B cell (primary cell): ENCODE measurements around the gene BHLHA15. TPM values are rescaled to one million over a fixed set of nuclear protein-coding genes. Genes with fewer than 3 reads are reported as not detected.

Experiments
- ATAC-seq: fragments of 200-7000 bp; cut with Tn5 transposase; one replicate; pipeline ENCODE4 v1.10.0; 2021; ENCODE audit warnings: low read depth, mild to moderate bottlenecking, moderate number of reproducible peaks, moderate library complexity
- CTCF ChIA-PET: fragments of 350-600 bp; sonication (Branson Sonifier 250); formaldehyde crosslinking; loops from one replicate; lab custom pipeline; 2021; ENCODE audit warnings: antibody characterized with exemption, inconsistent platforms; lab: Charles Lee
- POLR2A ChIA-PET: fragments of 350-600 bp; sonication (Branson Sonifier 250); formaldehyde crosslinking; loops from one replicate; lab custom pipeline; 2021; ENCODE audit warnings: antibody characterized with exemption; lab: Charles Lee
- DNase-seq: peaks from one replicate; pipeline ENCODE4 v3.0.0; 2013
- H2AFZ ChIP-seq: 2 replicates; pipeline ENCODE4 v1.6.1; 2012; ENCODE audit warnings: mild to moderate bottlenecking, low read depth, low read length; ENCODE audit not compliant: insufficient read depth, poor library complexity, severe bottlenecking
- H3K27ac ChIP-seq, 2 donors: 1 replicate in 1 of 2; 2 replicates in 1 of 2; pipeline ENCODE4 v1.5.1; 2012 to 2013; ENCODE audit warnings: low read length in 2 of 2, mild to moderate bottlenecking in 2 of 2, moderate library complexity in 1 of 2
- H3K27me3 ChIP-seq, 4 experiments: fragments of 200-600 bp in 1 of 4; sonication (generic) in 1 of 4; replicated peaks in 1 of 4; 1 replicate in 2 of 4; 2 replicates in 2 of 4; pipeline versions ENCODE4 v1.6.1 to v1.7.0; 2013 to 2016; ENCODE audit warnings: low read length in 3 of 4, mild to moderate bottlenecking in 2 of 4, mixed read lengths in 1 of 4, moderate library complexity in 1 of 4; ENCODE audit not compliant: insufficient read depth in 4 of 4, control insufficient read depth in 3 of 4; ENCODE audit errors: control extremely low read depth in 1 of 4
- H3K36me3 ChIP-seq, 2 experiments: replicated peaks in 1 of 2; 1 replicate in 1 of 2; 2 replicates in 1 of 2; pipeline versions ENCODE4 v1.6.1 to v1.7.1; 2013; ENCODE audit warnings: low read length in 1 of 2; ENCODE audit not compliant: insufficient read depth in 2 of 2, control insufficient read depth in 1 of 2; ENCODE audit errors: control extremely low read depth in 1 of 2, extremely low read depth in 1 of 2
- H3K4me1 ChIP-seq, 2 donors: fragments of 200-600 bp in 1 of 2; sonication (generic) in 1 of 2; 1 replicate in 1 of 2; 2 replicates in 1 of 2; pipeline versions ENCODE4 v1.5.1 to v1.6.1; 2013 to 2017; ENCODE audit warnings: low read length in 2 of 2; ENCODE audit not compliant: control insufficient read depth in 2 of 2, insufficient read depth in 2 of 2
- H3K4me2 ChIP-seq: replicated peaks from 2 replicates; pipeline ENCODE3; 2012; ENCODE audit warnings: mild to moderate bottlenecking, low read depth, low read length; ENCODE audit not compliant: poor library complexity, severe bottlenecking
- H3K4me3 ChIP-seq, 5 experiments: fragments of 200-600 bp in 1 of 5; sonication (generic) in 1 of 5; 1 replicate in 3 of 5; 2 replicates in 2 of 5; pipeline versions ENCODE4 v1.5.1 to v1.7.0; 2011 to 2016; ENCODE audit warnings: low read length in 4 of 5, mild to moderate bottlenecking in 4 of 5, low read depth in 2 of 5, control low read depth in 1 of 5, moderate library complexity in 1 of 5; ENCODE audit not compliant: insufficient read depth in 1 of 5; ENCODE audit errors: control extremely low read depth in 1 of 5, extremely low read depth in 1 of 5
- H3K79me2 ChIP-seq: fragments of 200-600 bp; sonication (generic); one replicate; pipeline ENCODE4 v1.6.0; 2016; ENCODE audit warnings: low read length; ENCODE audit not compliant: control insufficient read depth, insufficient read depth
- H3K9ac ChIP-seq: fragments of 200-600 bp; sonication (generic); 2 replicates; pipeline ENCODE4 v1.6.1; 2017; ENCODE audit warnings: mild to moderate bottlenecking, low read length, moderate library complexity
- H3K9me3 ChIP-seq, 3 donors: one replicate each; pipeline versions ENCODE4 v1.6.1 to v1.7.1; 2013; ENCODE audit warnings: low read length in 2 of 3; ENCODE audit not compliant: control insufficient read depth in 2 of 3, insufficient read depth in 1 of 3; ENCODE audit errors: control extremely low read depth in 1 of 3
- H4K20me1 ChIP-seq: 2 replicates; pipeline ENCODE4 v1.6.0; 2012; ENCODE audit warnings: mild to moderate bottlenecking, low read length; ENCODE audit not compliant: insufficient read depth, control insufficient read depth, poor library complexity, severe bottlenecking
- H3K27ac Mint-ChIP-seq: one replicate; pipeline ENCODE4 v1.8.0; 2021; ENCODE audit warnings: mixed read lengths
- H3K27me3 Mint-ChIP-seq: one replicate; pipeline ENCODE4 v1.8.0; 2021; ENCODE audit warnings: mixed read lengths
- H3K4me1 Mint-ChIP-seq: one replicate; pipeline ENCODE4 v1.8.0; 2021; ENCODE audit warnings: mixed read lengths
- H3K4me3 Mint-ChIP-seq: one replicate; pipeline ENCODE4 v1.8.0; 2021; ENCODE audit warnings: mixed read lengths
- H3K9me3 Mint-ChIP-seq: one replicate; pipeline ENCODE4 v1.8.0; 2022; ENCODE audit warnings: mixed read lengths; ENCODE audit not compliant: insufficient read depth
- CTCF ChIP-seq: fragments of 200-600 bp; IDR thresholded peaks from one replicate; pipeline ENCODE4 v1.8.0; 2022; ENCODE audit warnings: antibody characterized with exemption, mild to moderate bottlenecking
- EZH2 ChIP-seq: IDR thresholded peaks from 2 replicates; pipeline ENCODE4 v1.6.1; 2012; ENCODE audit warnings: borderline replicate concordance, low read depth, mild to moderate bottlenecking, moderate library complexity, low read length; ENCODE audit not compliant: insufficient read depth, poor library complexity, severe bottlenecking
- WGBS: methylation state at CpG from one replicate; pipeline ENCODE4 v1.1.5; 2013; ENCODE audit warnings: missing lambda C conversion rate; ENCODE audit not compliant: insufficient coverage; 5-methylcytosine and 5-hydroxymethylcytosine counted together
- intact Hi-C: fragments of 100-400 bp; cut with micrococcal nuclease; formaldehyde crosslinking; loops from one replicate; pipeline ENCODE4 v1.10.0; 2022
- polyA plus RNA-seq: library from polyadenylated mRNA; depleted of rRNA; stranded (reverse); fragments of >200 nt; gene quantifications from 2 replicates; pipeline ENCODE4 v1.2.3, GENCODE V29; 2012
- total RNA-seq, 2 donors: library from RNA; stranded (reverse); fragments of 120-200 nt in 1 of 2; gene quantifications; 1 replicate in 1 of 2; 2 replicates in 1 of 2; pipeline versions ENCODE4 v1.2.3 to v1.2.4, GENCODE V29; 2013 to 2022

BHLHA15 gene
- total and polyA plus RNA-seq, 2 donors (not counting 1 experiment from before 2014, with no cell fraction given) = 0.74 to 2.2 TPM

GRCh38 chr7:98168904-98169621 lies 42.2 kb upstream of the BHLHA15 start:
- Histone ChIP-seq H3K4me2 (no peak overlapping the region), H2AFZ (no peak overlapping the region), H3K9me3 (no peaks in the 10 kb centered on the region), H3K27ac (no peak overlapping the region), H4K20me1 (peaks cover 41% of the 10 kb centered on the region), H3K4me3 (no peak overlapping the region), H3K4me1 (peaks cover 0 to 6% of the 10 kb centered on the region in 2 donors), H3K9ac (no peak overlapping the region), H3K27me3 (peaks cover 0 to 4% (median 0%) of the 10 kb centered on the region in 4 experiments), H3K36me3 (no peaks in the 10 kb centered on the region), H3K79me2 (peaks cover 4% of the 10 kb centered on the region)
- Mint-ChIP-seq H3K9me3 (no peaks in the 10 kb centered on the region), H3K27me3 (peaks cover 4% of the 10 kb centered on the region), H3K4me3 (no peak overlapping the region), H3K4me1 (peaks cover 13% of the 10 kb centered on the region), H3K27ac (no peak overlapping the region)
- peak; percentile 58 for TF ChIP-seq CTCF
- no peak for TF ChIP-seq EZH2
- 67% methylated on average over 3 of the region's 5 CpGs for WGBS
- DNase-seq (no peak), ATAC-seq (no peak)
- ChIA-PET CTCF (interaction anchor here (0.6 to 11.3 kb wide), 46 partner anchors 9 to 1065 kb away, joined by 3 to 383 read pairs (median 5); partner anchors contain the start of genes ASNS, BAIAP2L1, LMTK2 and SDHAF3), POLR2A (interaction anchor here (1.1 kb wide), 1 partner anchor 147 kb away, joined by 5 read pairs; no protein-coding TSS in a partner anchor)
- intact Hi-C loops = loop anchor here (1.0 to 10.0 kb wide), 7 partner anchors 34 to 1064 kb away; partner anchors contain the start of gene LMTK2

GRCh38 chr7:98170966-98171365 lies 40.3 kb upstream of the BHLHA15 start:
- peaks cover 24% of the 10 kb centered on the region for H4K20me1 ChIP-seq
- POLR2A ChIA-PET = no interaction called here
- 100% methylated on average over 5 of the region's 8 CpGs for WGBS
- H3K27ac Mint-ChIP-seq = no peak overlapping the region
- H3K36me3 ChIP-seq = peaks cover 0 to 5% of the 10 kb centered on the region in 2 experiments
- no peak overlapping the region for H2AFZ ChIP-seq
- intact Hi-C loops = no loop called here
- no peak overlapping the region for H3K27ac ChIP-seq
- H3K4me3 ChIP-seq = no peak overlapping the region
- ATAC-seq (no peak), DNase-seq (no peak)
- H3K27me3 ChIP-seq = no peaks in the 10 kb centered on the region
- no peak overlapping the region for H3K4me2 ChIP-seq
- peaks cover 11% of the 10 kb centered on the region for H3K4me1 Mint-ChIP-seq
- peaks cover 0 to 6% of the 10 kb centered on the region in 2 donors for H3K4me1 ChIP-seq
- no peak overlapping the region for H3K4me3 Mint-ChIP-seq
- no peaks in the 10 kb centered on the region for H3K9me3 Mint-ChIP-seq
- TF ChIP-seq CTCF (no peak), EZH2 (no peak)
- no peak overlapping the region for H3K9ac ChIP-seq
- H3K79me2 ChIP-seq = peaks cover under 1% of the 10 kb centered on the region
- CTCF ChIA-PET = interaction anchor here (0.6 to 11.3 kb wide), 4 partner anchors 65 to 187 kb away, joined by 3 to 383 read pairs (median 3); no protein-coding TSS in a partner anchor
- peaks cover 4% of the 10 kb centered on the region for H3K27me3 Mint-ChIP-seq
- H3K9me3 ChIP-seq = no peaks in the 10 kb centered on the region
